HS-27A (cell line): Measurements from ENCODE around the gene APBA2.
"Not testable (repeated sequence)": the region's sequence is repeated elsewhere in the genome, so short reads cannot be mapped to it uniquely, and the experiment has no call there.

Experiments used
- DNase-seq: peaks from one replicate; pipeline ENCODE4 v3.0.0-alpha.2; 2012; ENCODE audit warnings: low read depth, missing footprints

APBA2 gene

GRCh38 chr15:29035336-29036285 lies 149.8 kb downstream of the APBA2 start:
- DNase-seq = no peak

GRCh38 chr15:29037997-29038705 lies 152.4 kb downstream of the APBA2 start:
- no peak for DNase-seq

- DNase-seq = no peak
Measured at GRCh38 chr15:29039466-29040369, 153.9 kb downstream of the APBA2 start.

- no peak for DNase-seq
Measured at GRCh38 chr15:29040370-29040751, 154.6 kb downstream of the APBA2 start.

GRCh38 chr15:29043736-29044502 lies 158.1 kb downstream of the APBA2 start:
- DNase-seq = no peak

GRCh38 chr15:29044503-29044901 lies 158.7 kb downstream of the APBA2 start:
- DNase-seq = no peak

- DNase-seq = not testable (repeated sequence)
Measured at GRCh38 chr15:29045161-29045560, 159.4 kb downstream of the APBA2 start.

GRCh38 chr15:29045717-29046116 lies 159.9 kb downstream of the APBA2 start:
- DNase-seq = no peak

GRCh38 chr15:29046281-29046810 lies 160.6 kb downstream of the APBA2 start:
- DNase-seq = no peak

- no peak for DNase-seq
Measured at GRCh38 chr15:29046977-29047376, 161.2 kb downstream of the APBA2 start.

- no peak for DNase-seq
Measured at GRCh38 chr15:29048011-29048410, 162.2 kb downstream of the APBA2 start.

GRCh38 chr15:29050870-29051269 lies 165.1 kb downstream of the APBA2 start:
- no peak for DNase-seq

- DNase-seq = no peak
Measured at GRCh38 chr15:29051422-29051821, 165.6 kb downstream of the APBA2 start.

- DNase-seq = no peak
Measured at GRCh38 chr15:29053006-29053405, 167.2 kb downstream of the APBA2 start.

- no peak for DNase-seq
Measured at GRCh38 chr15:29053661-29054131, 167.9 kb downstream of the APBA2 start.

- DNase-seq = no peak
Measured at GRCh38 chr15:29054171-29055045, 168.6 kb downstream of the APBA2 start.

- DNase-seq = no peak
Measured at GRCh38 chr15:29055876-29056275, 170.1 kb downstream of the APBA2 start.

- no peak for DNase-seq
Measured at GRCh38 chr15:29056839-29057450, 171.2 kb downstream of the APBA2 start.

- DNase-seq = no peak
Measured at GRCh38 chr15:29057856-29058255, 172.1 kb downstream of the APBA2 start.
